Activated CD4-positive, alpha-beta T cell treated with anti-CD3 and anti-CD28 coated beads, Interleukin-10, Interleukin-2, amounts not matched to agents 100 ng/mL and 50 ng/mL, durations not matched to agents 16 hours and 8 hours (primary cell): Measurements from ENCODE around the gene HSD17B12.
"Not testable (repeated sequence)": the region's sequence is repeated elsewhere in the genome, so short reads cannot be mapped to it uniquely, and the experiment has no call there.

ENCODE experiments used
- DNase-seq: peaks from one replicate; pipeline ENCODE4 v3.0.0-alpha.2; 2020

HSD17B12 gene

DNA sequence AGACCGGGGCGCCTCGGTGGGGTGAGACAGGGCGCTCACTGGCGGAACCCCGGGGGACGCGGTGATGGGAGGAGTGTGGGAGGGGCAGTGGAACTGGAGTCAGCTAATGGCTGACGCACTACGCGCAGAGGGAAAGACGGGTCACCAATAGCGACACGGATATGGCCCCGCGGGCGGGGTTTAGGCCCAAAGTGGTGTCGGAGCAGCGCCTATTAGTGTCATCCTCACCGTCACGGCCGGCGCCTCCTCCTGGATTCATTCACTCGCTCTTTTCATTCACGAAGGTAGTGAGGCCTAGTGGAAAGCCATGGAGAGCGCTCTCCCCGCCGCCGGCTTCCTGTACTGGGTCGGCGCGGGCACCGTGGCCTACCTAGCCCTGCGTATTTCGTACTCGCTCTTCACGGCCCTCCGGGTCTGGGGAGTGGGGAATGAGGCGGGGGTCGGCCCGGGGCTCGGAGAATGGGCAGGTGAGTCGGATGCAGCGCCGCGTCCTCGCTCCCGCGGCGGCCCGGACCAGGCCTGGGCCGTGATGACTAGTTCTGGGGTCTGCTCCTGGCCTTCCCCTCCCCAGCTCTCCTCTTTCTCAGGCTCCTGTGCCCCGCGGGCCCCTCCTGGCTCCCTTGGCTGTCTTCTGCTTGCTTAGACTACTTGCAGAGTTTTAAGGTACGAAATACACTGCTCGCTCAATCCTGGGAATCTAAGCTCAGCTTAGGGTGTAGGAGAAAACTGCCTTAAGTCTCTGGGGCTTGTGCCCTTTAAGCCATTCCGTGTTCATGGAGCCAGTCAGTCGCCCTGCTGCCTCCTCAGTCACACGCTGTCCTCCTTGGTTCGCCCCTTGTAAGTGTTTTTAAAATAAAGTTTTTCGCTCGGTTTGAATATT is at the start of gene HSD17B12:
Gene HSD17B12 (plus strand): TSS at position 218 of the 880 bp plus-strand sequence. CDS start 90 bp downstream, at position 308.
- DNase-seq, result peak; percentile 100

DNA sequence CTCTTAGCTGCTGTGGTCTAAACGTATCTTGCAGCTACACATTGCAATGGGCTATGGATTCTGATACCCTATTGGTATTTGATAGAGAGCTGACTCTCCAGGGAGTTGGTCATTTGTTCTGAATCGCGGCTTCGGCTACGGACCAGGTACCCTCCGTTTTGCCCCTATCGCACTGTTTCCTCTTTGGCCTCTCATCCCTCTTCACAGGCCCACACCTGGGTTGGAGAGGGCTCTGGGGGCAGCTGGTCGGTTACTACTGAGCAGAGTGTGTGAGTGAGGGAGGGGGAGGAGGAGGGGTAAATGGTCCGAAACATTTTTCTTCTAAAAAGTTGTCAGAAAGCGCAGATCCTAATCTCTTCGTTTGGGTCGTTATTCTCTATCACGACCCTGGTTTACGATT is 48.8 kb upstream of the HSD17B12 start:
- no peak for DNase-seq

GRCh38 chr11:43632181-43632580 is 48.4 kb upstream of the HSD17B12 start:
- DNase-seq, result no peak

DNA sequence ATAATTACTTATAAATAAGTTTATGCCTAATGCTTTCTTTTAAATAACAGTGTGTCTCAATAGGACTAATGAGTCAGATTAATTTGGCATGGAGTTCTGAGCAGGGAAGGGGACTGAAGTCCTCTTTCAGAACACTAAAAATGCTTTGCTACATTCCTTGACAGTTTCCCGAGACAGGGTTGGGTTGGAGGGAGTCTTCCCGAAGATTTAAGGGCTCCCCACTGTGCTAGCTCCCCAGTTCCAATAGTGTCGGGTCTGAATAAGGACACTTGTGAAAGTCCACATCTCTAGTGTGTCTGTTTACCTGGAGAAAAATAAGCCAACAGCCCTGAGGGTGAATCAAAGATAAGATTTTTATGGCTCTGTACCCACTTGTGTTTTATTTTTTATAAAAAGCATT is 41.8 kb upstream of the HSD17B12 start:
- no peak for DNase-seq

- no peak for DNase-seq
Measured at GRCh38 chr11:43639224-43639623, 41.3 kb upstream of the HSD17B12 start.

- DNase-seq, result no peak
Measured at GRCh38 chr11:43639920-43640319, 40.6 kb upstream of the HSD17B12 start.

DNA sequence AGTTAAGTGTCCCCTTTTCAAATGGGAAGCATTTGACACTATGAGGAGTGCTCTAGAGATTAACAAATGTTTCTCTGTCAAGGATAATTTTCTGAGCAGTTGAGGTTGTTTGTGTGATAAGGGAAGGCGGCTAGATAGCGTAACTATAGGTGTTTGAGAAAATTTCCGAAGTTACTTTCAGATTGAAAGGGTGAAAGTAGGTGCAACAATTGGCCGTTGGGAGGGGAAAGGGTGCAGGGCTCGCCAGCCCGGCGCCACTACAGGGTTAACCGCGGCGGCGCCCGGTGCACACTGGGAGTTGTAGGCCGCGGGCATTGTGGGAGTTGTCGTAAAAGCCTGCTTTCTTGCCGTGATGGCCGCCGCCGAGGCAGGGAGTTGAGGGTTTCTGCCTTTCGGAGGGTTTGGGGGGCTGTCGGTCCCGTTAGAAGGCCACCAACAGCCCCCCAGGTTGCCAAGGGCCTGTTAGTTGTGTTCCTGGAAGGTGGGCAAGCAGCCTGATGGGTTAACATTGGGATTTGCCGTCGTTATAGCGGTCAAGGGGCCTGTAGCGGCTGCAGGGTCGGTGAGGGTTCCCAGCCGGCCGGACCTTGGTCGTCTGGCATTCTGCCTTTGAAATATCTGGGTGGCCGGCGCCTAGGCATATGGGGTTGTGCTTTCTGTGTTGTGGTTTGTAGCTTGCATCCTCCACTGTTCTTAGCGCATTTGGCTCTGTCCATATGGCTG is 36.5 kb upstream of the HSD17B12 start:
- peak; percentile 93 for DNase-seq

DNA sequence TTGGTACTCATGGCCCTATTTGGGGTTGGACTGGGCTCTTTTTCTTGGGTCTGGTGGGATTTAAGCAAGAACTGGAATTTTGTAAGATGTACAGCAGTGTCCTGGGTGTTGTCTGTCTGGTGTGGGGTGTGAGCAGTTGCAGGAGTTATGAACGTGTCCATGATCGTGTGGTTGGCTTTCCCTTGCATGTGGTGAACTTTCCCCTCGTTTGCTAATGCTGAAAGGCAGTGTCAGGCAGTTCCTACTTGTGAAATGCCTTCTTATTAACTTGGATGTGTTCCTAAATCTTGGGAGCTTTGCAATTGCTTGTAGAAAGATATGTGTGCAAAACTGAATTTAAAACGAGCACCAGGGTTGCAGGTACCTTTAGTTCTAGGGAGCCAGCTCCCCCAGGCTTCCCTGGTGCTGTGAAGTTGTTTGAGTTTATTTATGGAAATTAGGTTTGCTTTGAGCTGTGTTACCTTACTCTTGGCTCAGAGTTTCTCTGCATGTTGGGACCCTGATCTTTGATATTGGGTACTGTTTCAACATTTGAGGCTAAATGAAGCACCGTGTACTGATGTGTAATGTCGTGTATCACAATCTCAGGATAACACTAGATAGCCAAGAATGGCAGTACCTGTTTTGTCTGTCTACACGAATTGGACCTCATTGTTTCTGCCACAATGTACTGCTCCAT is 35.8 kb upstream of the HSD17B12 start:
- peak; percentile 6 for DNase-seq

GRCh38 chr11:43646767-43647166 is 33.8 kb upstream of the HSD17B12 start:
- no peak for DNase-seq

GRCh38 chr11:43648888-43649287 is 31.6 kb upstream of the HSD17B12 start:
- no peak for DNase-seq

DNA sequence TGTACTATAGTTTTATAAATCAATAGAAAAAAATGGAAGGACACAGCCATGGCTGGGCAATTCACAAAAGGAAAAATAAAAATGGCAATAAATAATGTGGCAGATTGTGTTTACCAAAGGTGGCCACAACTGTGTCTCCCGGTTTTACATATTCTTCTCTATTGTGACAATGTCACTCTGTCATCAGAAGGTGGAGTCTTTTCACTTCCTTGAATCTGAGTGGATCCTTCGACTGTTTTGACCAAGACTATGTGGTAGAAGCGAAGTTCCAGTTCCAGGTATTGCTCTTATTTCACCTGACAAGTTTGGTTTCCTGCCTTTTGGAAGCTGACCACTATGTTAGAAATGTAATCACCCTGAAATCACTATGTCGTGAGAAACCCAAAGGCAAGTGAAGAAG is 31.0 kb upstream of the HSD17B12 start:
- DNase-seq, result no peak

- DNase-seq, result no peak
Measured at GRCh38 chr11:43649921-43650320, 30.6 kb upstream of the HSD17B12 start.

GRCh38 chr11:43663018-43663417 is 17.5 kb upstream of the HSD17B12 start:
- not testable (repeated sequence) for DNase-seq

GRCh38 chr11:43664295-43664694 is 16.2 kb upstream of the HSD17B12 start:
- DNase-seq, result no peak

- not testable (repeated sequence) for DNase-seq
Measured at GRCh38 chr11:43671284-43671683, 9.3 kb upstream of the HSD17B12 start.

DNA sequence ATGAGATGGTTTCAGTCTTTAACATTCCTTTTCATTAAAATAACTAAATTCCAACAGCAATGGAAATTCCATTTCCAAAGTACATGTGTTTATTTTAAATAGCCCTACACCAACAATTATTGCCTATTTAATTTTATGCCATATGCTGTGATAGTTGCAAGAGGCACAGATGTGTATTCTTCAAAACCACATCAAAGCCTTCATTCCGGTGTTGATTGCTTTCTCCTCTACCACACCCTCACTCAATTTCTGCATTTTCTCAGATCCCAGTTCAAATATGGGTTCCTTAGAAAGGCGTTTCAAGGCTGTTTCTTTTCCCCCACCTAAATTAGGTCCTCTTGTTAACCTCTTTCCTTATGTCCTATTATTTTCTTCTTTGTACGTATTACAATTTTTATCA is 6.0 kb upstream of the HSD17B12 start:
- no peak for DNase-seq

DNA sequence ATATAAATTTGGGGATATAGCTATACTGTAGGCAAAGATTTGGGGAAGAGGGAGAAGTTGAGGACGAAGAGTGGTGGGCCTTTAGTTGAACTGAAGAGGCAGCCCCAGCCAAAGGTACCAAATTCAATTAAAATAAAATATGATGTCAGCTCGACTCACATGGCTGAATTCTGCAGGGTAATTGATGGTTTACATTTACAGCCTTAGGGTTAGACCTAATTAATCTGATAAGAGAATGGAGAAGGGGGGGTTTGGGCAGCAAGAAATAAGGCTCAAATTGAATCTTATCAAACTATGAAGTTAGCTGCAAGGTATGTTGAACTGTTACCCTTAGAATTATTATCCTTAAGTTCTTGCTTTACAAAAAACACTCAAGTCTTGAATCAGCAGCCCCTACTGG is 3.6 kb upstream of the HSD17B12 start:
- no peak for DNase-seq

- DNase-seq, result no peak
Measured at GRCh38 chr11:43681401-43681942, 934 bp downstream of the HSD17B12 start.

DNA sequence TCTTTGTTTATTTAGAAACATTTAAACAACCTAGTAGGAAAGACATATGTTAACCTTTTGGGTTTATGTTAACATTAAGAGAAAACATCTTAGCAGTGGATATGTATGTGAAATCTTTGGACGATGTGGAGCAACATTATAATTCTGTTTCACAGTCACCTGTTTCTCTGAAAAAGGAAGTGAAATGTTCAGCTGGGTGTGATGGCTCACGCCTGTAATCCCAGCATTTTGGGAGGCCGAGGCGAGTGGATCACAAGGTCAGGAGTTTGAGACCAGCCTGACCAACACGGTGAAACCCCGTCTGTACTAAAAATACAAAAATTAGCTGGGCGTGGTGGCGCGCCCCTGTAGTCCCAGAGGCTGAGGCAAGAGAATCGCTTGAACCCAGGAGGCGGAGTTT is 1.5 kb downstream of the HSD17B12 start:
- not testable (repeated sequence) for DNase-seq

DNA sequence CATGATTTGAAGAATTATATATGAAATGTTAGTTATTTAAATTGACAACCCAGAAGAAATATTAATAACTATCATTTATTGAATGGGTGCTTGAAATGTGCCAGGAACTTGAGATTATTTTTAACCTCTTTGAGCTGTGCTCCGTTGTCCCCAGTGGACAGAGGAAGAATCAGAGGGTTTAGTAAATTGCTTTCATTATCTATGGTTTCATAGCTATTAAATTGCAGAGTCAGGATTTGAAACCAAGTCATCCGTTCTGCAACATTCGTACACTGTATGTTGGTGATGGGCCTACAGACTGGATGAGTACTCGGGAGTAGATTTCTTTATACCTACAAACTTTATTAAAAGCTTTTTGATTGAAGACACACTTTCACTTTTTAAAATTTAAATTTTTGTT is 4.9 kb downstream of the HSD17B12 start:
- no peak for DNase-seq

GRCh38 chr11:43686207-43686606 is 5.7 kb downstream of the HSD17B12 start:
- no peak for DNase-seq

DNA sequence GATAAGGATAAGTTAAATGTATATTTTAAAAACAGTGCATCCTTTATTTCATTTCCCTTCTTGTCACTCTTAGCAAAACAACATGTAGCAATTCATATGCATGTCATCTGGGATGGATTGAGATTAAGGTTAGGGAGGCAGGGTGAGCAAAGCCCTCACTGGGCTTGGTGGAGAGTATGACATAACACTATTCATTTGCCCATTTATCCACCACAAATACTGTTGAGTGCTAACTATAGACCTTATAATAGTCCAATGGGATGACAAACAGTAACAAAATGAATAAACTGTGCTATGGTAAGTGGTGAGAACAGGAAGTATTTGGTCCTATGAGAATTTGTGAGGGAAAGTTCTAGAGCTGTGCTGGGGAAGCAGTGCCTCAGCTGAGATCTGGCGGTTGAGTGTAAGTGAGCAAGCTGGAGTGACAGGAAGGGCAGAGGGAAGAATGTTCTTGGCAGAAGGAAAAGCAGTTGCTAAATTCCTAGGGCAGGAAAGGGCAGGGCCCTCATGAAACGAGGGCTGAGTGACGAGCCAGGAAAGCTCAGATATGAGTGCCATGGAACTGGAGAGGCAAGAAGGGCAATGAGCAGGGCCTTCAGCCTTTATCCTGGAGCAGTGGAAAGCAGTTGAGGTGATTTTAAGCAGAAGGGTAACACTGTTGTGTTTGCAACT is 6.7 kb downstream of the HSD17B12 start:
- no peak for DNase-seq

DNA sequence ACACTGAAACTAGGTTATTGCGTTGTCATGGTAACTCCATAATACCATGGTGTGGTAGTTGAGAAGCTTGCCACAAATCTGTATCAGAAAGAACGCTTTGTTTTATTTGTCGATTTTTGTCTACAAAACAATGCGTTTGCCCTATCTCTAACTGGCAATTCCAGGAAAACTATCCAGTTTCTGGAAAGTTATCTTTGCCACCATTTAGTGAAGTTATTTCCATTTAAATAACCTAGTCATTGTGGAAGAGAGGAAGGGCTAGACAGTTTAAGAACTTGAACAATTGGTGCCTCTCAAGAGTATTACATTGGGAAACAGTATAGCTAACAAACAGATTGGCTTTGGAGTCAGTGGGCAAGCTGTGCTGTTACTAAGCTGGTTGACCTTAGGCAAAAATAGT is 7.9 kb downstream of the HSD17B12 start:
- DNase-seq, result no peak
